Activated T-cell treated with anti-CD3 and anti-CD28 coated beads, Interleukin-2, amount 50 U/mL, for 1 hour (primary cell): ENCODE results near the gene ADAMTS7.
"Not testable (repeated sequence)": the region's sequence is repeated elsewhere in the genome, so short reads cannot be mapped to it uniquely, and the experiment has no call there.

Experiments used
- DNase-seq: peaks from one replicate; pipeline ENCODE4 v3.0.0-alpha.2; 2020

The ADAMTS7 gene

DNA sequence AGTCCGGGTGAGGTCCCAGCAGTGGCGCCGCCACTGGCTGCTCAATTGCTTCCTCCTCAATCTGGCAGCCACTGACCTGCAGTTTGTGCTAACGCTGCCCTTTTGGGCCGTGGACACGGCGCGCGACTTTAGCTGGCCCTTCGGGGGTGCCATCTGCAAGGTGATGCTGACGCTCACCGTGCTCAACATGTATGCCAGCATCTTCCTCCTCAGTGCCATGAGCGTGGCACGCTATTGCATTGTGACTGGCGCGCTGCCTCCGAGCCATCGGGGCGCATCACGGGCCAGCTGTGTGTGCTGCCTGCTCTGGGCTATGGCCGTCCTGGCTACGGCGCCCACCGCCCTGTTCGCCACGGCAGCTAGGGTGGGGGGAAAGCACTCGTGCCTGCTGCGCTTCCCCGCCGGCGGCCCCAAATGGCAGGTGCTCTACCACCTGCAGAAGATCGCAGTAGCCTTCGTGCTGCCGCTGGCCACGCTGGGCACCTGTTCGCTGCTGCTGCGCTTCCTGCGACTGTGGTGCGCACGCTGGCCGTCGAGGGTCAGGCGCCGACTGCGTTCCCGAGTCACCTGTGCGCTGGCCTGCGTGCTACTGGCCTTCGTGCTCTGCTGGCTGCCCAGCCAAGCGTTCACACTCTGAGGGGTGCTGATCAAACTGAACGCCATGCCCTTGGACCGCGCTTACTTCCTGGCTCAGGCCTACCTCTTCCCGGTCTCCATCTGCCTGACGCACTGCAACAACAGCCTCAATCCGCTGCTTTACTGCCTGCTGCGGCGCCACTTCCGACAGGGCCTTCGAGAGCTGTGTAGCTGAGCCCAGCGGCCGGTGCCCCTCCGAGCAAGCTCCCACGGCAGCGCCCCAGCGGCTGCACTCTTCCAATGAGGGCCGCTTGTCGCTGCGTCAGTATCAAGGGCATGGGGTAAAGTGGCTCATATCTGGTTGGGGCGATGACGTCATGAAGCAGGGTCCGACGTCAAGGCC, 20.3 kb upstream of the ADAMTS7 start:
- no peak for DNase-seq

DNA sequence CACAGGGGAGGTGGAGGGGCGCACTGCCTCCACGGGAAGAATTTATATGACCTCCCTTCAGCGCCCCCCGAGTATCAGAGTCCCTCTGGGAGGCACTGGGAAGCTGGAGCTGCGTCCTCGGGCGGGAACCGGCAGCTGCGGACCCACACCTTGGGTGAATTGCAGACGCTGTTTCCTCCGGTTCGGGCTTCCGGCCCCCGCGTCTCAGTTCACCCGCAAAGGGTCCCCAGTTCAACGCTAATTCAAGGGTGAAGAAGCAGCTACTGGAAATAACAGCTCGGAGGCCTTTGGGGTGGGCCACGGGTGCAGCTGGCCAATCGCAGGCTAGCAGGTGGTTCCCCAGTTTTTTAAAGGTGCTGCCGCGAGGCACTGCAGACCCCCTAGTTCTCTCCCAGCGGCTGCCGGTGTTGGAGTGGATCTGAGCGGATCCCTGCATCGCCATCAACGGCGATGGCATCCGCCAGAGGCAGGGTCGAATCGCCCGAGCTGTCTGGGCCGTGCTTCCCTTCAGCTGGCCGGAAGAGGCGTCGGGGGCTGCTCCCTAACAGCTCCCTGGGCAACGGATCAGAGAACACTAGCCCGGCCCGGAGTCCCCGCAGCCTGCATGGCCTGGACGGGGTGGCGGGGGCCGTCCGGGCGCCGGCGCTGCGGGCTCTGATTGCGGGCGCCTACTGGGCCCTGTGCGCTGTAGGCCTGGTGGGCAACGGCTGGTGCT, 19.4 kb upstream of the ADAMTS7 start:
- DNase-seq = peak; percentile 26

DNA sequence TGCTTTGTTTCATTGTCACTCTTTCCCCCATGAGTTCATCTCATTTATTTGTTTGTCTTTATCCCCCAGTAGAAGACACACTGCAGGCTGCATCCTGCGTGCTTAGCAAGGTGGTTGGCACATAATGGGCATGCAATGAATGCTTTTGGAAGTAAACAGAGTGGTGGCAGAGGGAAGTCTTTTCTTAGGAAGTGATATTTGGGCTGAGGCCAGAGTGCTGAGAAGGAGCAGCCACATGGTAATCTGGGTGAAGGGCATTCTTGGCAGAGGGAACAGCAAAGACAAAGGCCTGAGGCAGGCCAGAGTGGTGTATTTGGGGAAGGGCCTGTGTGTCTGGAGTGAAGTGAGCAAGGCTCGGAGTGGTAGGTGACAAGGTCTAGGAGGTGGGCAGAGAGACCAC, 17.7 kb upstream of the ADAMTS7 start:
- no peak for DNase-seq

DNA sequence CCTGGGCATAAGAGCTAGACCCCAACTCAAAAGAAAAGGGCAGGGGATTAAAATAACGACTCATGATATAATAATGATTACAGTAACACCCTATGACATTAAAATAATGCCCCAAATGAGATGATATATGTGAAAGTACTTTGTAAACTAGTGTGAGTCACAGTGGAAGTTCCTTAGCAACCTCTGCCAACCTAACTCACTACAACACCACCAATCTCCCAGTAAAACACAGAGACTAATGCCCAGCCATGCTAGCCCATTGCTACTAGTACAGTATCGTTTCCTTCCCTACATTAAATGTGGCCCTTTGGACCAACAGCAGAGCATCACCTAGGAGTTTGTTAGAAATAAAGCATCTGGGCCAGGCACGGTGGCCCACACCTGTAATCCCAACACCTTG, 11.2 kb upstream of the ADAMTS7 start:
- no peak for DNase-seq

DNA sequence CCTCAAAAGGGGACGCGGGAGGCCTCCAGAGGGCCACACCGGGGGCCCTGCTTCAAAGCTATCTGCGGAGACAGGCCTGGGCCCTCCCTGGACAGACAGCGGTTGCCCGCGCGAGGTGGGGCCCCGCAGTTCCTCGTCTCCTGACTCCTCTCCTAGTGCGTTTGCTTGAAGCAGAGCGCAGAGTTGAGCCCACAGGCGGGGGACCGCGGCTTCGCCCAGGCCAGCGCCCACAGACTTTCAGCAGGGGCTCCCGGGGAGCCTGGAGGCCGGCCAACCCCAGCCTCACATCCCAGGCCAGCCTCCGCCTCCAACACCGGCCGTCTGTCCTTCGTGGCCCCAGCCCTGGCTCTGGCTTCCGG, 540 bp upstream of the ADAMTS7 start:
- no peak for DNase-seq

DNA sequence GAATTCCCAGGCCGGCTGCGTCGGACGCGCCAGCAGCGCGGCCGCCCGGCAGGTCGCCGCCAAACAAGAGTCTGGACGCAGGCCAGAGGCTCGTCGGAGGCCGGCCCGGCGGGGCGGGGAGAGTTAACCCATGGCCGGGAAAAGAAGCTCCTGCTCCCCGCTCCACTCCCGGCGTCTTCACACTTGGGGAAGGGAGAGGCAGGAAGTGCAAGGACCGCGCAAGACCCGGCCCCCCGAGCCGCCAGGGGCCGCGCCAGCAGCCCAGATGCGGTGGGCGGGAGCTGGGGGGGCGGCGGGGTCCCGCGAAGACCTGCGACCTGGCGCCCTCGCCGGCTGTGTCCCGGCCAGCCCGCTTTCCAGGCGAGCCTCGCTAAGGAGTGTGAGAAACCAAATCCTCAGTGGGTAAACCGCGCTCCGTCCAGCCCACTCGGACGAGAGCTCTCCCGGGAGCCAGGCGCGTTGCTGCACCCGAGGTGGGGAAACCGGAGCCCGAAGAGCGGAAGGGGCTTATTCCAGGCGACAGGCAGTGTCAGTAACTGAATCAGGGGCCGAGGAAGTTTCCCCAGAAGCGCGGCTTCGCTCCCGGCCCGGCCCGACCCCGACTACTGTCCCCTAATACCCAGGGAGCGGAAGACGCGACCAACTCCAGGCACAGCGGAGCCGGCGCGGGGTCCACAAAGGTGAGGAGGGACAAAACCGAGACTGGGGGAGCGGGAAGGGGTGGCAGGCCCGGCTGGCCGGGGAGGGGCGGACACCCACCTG, 721 bp downstream of the ADAMTS7 start:
- peak; percentile 31 for DNase-seq

DNA sequence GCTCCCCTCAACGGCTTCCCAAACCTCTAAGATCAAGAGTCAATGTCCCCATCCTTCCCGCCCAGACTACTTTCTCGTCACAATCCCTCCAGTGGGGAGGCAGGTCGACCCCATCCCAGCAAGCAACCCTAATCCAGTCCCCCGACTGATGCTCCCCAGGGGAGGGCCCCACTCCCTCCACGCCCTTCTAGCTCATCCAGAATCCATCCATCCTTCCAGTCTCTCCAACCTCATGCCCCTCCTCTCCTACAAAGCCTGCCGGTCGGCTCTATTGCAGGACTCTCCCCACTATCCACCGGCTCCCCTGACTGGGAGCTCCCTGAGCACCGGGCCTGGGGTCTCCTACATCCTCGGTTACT, 1.3 kb downstream of the ADAMTS7 start:
- DNase-seq = no peak

DNA sequence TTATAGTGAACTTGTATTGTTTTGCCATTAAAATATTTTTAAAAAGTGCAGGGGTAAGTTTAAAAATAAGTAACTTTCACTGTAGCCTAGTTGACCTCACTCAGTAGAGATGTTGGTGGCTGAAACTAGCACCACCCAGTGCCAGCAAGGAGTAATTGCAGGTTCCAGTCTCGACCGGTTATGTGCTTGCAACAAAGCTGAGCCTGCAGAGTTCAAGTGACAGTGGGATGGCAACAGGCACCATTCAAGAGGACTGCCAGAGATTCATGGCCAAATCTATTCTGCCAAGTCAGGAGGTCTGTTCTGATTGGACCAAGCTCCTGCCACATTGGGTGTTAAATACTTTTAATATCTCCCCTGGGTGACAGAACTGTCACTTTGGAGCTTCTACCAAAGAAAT, 2.7 kb downstream of the ADAMTS7 start:
- no peak for DNase-seq

DNA sequence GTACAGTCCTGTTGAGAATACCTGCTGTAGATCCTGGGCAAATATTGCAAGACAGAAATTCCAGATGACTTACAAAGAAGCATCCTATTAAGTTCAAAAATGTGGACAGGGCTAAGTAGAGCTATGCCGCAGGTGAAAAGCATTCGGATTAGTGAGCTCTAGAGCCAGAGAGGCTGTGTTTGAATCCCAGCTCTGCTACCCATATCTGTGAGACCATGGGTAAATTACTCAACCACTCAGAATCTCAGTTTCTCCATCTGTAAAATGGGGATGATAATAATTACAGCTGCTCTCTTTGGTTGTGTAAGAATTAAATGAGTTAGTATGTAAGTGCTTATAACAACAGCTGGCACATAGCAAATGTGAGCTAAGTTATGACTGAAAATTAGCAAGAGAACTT, 3.9 kb downstream of the ADAMTS7 start:
- no peak for DNase-seq

DNA sequence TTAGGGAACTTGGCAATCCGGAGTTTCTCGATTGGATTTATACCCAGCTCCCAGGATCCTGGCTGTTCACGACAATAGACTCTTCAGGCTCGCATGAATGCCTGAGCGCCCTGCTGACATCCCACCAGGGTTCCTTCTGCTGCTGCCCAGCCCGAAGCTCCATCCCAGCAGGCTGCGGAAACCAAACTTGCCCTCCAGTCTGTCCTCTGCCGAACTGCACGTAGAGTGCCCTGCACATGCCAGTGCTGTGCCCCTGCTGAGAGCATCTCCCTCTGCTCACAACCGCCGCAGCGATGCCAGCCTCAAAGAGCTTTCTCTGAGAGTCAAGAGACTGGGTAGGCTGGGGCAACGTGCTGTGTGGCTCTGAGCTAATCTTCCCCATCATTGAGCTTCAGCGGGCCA, 6.9 kb downstream of the ADAMTS7 start:
- no peak for DNase-seq

DNA sequence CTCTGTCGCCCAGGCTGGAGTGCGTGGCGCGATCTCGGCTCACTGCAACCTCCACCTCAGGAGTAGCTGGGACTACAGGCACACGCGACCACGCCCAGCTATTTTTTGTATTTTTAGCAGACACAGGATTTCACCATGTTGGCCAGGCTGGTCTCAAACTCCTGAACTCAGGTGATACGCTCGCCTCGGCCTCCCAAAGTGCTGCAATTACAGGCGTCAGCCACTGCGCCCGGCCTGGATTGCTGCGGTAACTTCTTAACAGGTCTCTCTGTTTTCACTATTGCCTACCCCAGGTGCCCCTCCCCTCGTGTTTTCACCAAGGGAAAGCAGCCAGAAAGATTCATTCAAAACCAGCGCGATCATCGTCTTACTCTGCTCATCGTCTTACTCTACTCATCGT, 10.5 kb downstream of the ADAMTS7 start:
- DNase-seq = no peak

DNA sequence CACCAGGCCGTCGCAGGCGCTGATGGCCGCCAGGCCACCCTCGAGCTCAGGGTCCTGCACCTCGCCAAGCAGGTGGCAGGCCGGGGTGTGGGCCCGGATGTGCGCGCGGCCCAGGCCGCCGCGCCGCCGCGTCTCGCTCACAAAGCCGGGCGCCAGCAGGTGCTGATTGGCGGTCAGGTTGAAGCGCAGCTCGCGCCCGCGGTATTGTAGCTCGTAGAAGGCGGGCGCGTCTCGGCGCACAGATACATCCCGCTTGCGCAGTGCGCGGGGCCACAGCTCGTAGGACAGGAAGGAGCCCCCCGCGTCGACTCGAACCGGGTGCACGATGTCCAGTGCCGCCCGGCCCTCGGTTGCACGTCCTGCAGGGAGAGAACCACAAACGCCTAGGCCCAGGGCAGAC, 11.1 kb downstream of the ADAMTS7 start:
- DNase-seq = no peak

DNA sequence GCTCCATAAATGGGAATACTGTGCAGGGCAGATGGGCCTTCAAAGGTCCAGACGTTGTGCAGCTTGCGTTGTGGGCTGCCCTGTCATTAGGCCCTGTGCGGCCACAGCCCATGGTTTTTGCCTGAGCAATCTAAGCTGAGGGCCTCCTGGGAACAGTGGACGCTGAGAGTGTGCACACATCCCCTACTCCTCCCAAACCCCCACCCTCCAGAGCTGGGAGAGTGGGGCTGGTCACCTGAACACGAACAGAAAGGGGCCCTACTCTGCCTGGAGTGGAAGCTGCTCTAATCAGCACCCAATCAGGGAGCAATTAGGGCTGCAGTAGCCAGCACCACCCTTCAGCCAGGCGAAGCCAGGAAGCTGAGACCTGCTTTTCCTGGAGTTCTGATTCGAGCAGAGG, 12.2 kb downstream of the ADAMTS7 start:
- not testable (repeated sequence) for DNase-seq

DNA sequence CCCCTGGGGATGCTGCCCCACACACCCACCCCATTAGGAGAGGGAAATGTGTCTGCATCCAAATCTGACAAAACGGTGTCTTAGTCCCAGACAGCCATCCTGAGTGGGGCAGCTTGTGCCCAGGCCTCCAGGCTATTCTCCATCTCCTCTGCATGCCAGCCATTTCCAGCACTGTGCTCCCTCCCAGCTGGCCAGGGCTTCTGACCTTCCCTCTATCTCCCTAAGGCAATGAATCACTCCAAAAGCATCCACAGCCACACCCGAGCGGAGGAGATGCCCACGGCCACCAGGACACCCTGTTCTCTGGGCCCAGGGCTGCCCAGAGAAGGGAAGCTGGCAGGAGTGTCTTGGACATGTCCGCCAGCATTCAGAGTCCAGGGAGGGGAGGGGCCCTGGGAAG, 12.9 kb downstream of the ADAMTS7 start:
- not testable (repeated sequence) for DNase-seq

DNA sequence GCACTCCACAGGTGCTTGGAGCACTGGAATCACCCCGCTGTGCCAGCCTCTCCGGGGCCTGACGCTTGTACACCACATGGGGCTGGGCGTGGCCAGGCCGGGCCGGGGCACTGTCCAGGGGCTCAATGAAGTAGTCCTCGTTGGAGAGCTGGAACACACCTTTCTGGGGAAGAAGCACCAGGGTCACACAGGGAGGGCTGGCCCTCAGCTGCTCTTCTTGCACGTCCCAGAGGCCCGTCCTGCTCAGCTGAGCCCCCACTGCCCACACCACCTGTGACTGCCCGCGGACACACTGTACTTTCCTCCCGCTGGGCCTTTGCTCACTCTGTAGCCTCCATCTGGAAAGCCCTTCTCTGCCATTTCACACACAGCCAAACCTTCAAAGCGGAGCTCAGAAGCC, 13.3 kb downstream of the ADAMTS7 start:
- DNase-seq = no peak

DNA sequence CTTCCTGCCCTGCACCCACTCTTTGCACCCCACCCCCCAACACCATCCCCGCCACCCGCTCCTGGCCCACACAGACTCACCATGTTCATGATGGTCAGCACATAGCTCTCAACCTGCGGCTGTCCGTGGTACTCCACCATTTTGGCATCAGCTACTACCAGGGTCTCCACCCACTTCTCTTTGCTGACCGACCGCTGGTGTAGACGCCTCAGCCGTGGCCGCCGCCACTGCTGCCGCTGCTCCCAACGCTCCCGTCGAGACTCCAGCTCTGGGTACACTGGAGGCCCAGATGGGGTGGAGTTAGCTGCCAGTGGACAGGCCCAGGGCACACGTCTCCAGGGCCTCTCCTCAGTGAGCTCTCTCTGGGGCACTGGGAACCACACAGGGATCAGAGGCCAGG, 14.8 kb downstream of the ADAMTS7 start:
- no peak for DNase-seq

DNA sequence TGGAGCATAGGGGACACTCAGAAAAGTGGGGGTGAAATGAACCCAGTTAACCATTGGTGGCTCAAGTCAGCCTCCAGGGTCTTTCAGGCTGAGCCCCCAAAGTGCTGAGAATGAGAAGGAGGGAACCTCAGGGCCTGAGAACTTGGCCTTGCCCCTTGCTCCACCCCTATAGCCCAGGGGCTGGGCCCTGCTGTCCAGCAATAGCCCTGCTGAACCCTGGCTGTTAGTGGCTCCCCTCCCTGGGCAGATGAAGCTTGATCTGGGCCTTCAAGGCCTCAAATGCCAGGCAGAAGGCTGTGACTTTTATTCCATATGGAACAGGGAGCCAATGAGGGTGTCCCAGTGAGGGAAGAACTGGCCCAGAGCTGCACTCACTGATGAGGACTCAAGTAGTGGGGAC, 16.2 kb downstream of the ADAMTS7 start:
- no peak for DNase-seq

DNA sequence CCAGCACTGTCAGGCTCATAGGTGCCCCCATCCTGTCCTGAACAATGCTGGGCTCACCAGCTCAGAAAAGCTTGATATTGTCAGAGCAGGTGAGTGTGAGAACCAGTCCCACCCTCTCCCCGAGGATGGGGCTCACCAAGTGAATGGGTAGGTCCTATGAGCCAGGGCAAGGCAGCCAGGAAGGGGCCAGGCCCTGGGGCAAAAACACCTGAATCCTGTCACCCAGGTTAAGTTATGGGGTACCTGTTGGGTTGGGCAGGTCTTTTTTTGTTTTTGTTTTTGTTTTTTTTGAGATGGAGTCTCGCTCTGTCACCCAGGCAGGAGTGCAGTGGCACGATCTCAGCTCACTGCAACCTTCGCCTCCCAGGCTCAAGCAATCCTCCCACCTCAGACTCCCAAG, 16.8 kb downstream of the ADAMTS7 start:
- not testable (repeated sequence) for DNase-seq

DNA sequence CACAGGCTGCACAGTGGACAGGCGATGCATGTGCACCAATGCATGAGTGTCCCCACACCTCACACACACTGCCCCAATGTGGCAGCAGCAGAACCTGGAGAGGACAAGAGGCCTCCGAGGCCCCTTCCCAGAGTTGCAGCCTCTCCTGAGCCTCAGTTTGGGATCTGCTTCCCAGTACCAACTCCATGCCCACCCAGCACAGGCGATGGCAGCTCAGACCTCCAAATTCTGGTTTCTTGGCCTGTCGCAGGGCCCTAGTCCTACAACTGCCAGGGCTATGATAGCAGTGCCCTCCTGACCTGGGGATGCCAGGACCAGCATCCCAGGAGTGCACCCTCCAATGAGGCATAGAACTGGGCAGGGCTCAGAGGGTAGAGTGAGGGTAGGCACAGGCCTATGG, 19.9 kb downstream of the ADAMTS7 start:
- DNase-seq = no peak

DNA sequence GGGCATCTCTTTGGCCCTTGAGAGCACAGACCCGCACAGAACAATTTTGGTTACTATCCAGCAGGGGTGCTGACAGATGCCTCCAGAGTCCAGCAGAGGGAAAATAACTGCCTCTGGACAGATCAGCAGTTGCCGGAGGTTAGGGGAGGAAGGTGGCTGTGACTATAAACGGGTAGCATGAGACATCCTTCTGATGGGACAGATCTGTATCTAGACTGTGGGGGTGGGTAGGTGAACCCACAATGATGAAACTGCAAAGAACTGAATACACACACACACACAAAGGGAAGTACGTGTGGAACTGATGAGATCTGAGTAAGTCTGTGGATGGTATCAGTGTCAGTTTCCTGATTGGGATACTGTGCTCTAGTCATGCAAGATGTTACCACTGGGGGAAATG, 21.2 kb downstream of the ADAMTS7 start:
- DNase-seq = no peak

DNA sequence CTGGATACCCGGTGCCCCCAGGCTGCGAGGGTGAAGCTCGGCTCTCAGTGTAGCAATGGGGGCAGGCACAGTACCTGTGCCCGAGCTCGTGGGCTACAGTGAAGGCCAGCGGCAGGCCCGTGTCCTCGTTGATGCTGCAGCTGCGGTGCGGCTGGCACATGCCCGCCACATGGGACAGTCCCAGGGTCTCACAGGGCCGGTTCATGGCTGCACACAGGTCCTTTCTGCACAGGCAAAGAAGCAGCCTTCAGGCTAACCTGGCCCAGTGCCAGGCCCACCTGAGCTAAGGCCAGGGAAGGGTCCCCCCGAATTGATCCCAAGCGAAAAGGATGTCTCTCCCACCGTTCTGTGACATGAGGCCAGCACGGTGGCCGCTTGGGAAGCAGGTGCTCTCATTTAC, 21.6 kb downstream of the ADAMTS7 start:
- no peak for DNase-seq

DNA sequence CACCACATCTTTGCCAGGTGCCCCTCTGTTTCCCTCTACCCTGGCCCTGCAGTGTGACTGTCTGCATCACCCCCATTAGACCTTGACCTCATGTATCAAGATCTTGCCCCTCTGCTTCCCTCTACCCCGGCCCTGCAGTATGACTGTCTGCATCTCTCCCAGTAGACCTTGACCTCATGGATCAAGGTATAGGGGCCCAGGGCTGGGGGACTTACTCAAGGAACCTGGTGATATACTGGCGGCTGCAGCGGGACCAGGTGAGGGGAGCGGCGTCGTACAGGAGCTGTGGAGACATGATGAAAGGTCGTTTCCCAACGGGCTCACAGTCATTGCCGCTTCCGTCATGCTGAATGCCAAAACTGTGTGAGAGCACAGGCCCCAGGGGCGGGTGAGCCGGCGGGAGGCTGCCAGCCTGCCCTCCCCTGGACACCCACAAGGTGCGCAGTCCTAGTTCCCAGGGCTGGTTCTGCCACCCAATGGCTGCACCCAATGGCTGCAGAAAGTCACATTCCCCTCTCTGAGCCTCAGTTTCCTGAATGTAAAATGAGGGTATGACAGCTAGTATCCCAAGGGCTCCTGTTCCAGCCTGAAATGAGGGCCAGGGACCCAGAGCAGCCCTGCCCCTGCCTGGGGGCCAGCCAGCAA, 23.1 kb downstream of the ADAMTS7 start:
- no peak for DNase-seq

DNA sequence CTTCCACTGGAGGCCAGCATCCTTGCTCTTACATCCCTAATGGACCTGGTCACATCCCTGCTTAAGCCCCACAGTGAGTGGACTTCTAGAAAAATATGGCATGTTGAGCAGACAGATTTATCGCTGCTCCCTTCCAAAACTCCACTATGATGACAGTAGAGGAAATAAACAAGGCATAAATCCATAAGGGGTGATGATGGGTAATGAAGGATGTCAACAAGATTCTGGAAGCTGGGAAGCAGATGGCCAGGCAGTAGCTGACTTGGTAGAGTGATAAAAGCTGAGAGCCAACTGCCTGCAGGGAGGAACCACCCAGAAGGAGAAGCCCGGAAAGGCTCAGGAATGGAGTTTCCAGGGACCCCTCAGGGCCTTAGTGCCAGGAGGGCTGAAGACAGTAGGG, 28.9 kb downstream of the ADAMTS7 start:
- DNase-seq = not testable (repeated sequence)
